ENCODE results near the gene MED29.

MED29 gene

DNA sequence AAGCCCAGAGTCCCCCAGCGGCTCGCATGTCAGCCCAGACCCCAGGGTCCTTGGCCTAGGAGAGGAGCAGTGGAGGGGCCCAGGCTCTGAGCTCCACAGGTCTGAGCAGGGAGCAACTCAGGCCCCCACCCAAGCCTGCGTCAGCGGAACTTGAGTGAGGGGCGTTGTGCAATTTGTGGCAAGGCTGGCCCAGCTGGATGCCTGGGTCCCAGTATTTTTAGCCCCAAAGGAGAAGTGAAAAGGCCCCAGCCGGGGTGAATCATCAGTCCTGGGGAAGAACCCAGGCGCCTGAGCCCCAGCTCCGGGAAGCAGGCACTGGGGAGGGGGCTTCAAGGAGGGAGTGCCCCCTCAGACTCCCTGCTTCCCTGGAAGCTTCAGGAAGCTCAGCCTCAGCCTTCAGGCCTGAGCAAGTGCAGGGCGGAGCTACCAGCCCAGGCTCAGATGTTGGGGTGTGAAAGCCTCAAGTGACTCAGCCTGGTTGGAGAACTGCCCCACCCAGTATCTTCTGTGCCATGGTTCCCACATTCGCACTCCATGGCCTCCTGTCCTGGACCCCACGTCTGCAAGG lies 7.2 kb downstream of the MED29 start:
- no peak for DNase-seq (ENCODE audit: low read depth in 2 of 2)

DNA sequence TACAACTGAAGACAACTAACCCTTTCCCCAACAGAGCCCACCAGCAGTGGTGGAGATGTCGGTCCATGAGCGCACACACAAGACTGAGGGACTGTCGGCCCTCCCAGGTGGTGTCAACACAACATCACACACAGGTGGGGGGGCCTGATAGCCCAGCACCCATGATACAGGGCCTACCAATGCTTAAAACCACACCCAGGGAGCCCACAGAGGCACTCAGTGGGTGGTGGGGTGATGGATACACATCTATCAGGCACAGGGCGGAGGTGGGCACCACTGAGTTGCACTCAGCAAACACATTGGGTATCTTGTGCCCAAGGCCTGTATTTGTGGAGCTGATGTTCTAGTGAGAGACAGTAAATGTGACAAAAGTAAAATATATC lies 8.5 kb downstream of the MED29 start:
- DNase-seq (ENCODE audit: low read depth in 2 of 2): no peak

DNA sequence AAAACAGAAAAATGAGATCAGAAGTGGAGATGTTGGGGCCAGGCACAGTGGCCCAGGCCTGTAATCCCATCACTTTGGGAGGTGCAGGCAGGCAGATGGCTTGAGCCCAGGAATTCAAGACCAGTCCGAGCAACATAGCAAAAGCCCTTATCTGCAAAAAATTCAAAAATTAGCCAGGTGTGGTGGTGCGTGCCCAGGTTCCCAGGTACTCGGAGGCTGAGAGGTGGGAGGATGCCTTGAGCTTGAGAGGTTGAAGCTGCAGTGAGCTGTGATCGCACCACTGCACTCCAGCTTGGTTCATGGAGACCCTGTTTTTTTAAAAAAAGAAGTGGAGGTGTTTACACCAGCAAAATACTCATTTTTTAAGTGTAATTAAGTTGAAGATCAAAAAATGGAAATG lies 8.9 kb downstream of the MED29 start:
- DNase-seq (ENCODE audit: low read depth in 2 of 2): no peak

DNA sequence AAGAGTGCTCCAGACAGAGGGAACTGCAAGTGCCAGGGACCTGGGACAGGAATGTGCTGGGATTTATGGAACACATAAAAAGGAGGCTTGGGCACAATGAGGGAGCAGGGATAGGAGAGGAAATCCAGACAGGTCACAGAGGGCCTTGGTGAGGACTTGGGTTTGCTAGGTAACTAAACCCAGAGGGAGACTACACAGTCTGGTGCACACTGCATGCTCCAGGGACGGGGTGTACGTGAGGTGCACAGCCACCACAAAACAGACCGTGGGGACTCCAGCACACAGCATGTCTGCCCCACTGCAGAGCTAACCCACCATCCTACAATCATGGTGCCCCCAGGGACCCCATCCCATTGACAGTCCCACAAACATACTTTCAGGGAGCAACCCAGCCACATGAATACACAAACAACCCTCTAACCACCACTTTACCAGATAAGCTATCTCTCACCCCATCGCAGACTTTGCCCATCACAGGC lies 9.9 kb downstream of the MED29 start:
- DNase-seq (ENCODE audit: low read depth in 2 of 2): no peak

DNA sequence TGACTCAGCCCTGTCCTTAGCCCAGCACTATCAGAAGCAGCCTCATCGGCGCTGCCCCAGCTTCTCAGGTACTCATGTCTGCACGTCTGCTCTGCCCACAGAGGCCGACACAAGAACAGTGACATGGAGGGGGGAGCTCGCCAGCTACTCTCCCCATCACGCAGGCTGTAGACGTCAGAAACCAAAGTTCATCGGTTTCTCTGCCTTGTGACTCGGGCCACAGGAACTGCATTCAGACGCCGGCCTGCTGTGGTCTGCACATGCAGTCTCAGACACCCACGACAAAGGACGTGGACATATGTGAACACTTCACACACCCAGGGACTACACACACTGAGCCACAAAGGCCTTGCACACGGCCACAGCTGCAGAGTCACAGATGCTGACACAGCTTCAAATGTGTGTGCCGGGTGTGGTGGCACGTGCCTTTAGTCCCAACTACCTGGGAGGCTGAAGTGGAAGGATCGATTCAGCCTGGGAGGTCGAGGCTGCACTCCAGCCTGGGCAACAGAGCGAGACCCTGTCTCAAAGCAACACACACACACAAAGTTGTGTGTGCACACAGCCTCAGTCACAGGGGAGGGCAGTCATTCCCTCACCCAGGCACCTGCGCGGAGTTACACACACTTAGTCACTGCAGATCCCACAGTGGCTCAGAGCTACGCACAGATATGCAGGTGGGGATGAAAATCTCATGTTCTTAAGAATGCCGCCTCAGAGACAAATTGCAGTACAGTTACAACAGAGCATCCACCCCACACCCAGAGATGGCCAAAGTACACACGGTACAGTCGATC lies 10.6 kb downstream of the MED29 start:
- DNase-seq (ENCODE audit: low read depth in 2 of 2): no peak

GRCh38 chr19:39402346-39403300 lies 11.4 kb downstream of the MED29 start:
- DNase-seq (ENCODE audit: low read depth in 2 of 2): peak; percentile 81 to 83

DNA sequence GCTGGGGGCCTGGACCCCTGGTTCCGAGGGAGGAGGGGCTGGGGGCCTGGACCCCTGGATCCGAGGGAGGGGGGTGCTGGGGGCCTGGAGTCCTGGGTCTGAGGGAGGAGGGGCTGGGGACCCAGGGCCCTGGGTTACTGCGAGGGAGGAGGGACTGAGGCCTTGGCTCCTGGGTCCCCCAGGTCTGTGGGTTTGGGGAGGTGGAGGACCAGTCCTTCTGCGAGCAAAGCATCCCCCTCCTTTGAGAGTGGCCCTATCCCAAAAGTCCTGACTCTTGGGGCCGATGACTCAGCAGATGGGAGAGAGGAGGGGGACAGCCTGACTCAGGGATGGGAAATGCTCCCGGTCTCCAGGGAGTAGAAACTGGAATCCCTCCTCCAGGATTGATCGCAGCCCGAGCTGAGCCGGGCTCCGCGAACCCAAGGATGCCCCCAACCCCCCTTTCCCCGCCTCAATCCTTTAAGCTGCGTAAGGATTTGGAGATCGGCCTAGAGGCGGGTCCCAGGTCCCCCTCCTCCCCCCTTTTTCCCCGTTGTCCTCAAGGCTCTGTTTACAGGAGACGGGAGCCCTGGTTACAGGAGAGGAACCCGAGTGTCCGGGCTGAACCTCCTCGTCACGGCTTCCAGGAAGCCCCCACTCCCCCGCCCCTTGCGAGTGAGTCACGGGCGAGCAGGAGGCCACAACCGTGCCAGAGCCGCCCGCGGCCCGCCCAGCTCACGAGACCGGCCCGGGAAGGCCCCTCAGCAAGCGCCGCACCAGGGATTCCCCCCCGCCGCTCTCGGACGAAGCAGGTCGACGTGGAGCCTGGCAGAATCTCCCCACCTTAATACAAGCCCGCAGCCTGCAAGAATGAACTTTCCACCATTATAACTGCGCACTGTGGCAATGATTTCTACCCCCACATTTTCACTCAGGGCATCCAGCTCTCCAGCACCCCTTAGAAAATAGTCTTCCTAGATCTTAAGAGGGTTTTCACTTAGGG lies 12.4 kb downstream of the MED29 start:
- DNase-seq (ENCODE audit: low read depth in 2 of 2): peak; percentile 99 to 100

DNA sequence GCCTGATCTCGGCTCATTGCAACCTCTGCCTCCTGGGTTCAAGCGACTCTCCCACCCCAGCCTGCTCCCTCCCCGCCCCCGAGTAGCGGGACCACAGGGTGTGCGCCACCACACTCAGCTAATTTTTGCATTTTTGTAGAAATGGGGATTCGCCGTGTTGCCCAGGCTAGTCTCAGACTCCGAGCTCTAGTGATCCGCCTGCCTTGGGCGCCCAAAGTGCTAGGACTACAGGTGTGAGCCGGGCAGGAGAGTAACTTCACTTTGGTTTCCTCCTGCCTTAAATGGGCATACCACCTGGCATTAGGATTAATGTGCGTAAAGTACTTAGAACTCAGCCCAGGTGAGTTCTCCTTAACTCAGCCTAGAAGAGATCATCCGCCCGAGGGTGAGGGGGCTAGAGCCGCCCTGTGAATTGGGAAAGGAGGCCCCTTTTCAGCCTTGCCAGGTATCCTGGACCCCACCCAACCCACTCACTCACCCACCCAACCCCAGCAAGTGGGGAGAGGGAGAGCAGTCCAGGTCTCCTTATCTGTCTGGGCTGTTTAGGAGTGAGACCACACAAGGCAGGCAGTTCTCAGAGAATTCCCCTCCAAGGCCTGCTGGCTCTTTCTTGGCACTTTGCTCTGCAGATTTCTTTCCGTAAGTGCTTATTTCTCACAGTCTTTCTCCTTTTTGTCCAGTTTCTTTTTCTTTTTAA lies 14.2 kb downstream of the MED29 start:
- DNase-seq (ENCODE audit: low read depth in 2 of 2): no peak

GRCh38 chr19:39405958-39406655 lies 14.9 kb downstream of the MED29 start:
- DNase-seq (ENCODE audit: low read depth in 2 of 2): no peak

GRCh38 chr19:39406656-39407409 lies 15.7 kb downstream of the MED29 start, which contains the start of gene ZFP36:
TSS of gene ZFP36 (plus strand) at chr19:39406847. CDS start at chr19:39406905, 58 bp downstream.
- peak in 1 of 2 experiments; percentile 67 for DNase-seq (ENCODE audit: low read depth in 2 of 2)

GRCh38 chr19:39407410-39407659 lies 16.2 kb downstream of the MED29 start:
- DNase-seq (ENCODE audit: low read depth in 2 of 2): no peak

- DNase-seq (ENCODE audit: low read depth in 2 of 2): no peak
Observed at GRCh38 chr19:39407660-39408391, 16.6 kb downstream of the MED29 start.

GRCh38 chr19:39408392-39409207 lies 17.4 kb downstream of the MED29 start:
- DNase-seq (ENCODE audit: low read depth in 2 of 2): no peak

DNA sequence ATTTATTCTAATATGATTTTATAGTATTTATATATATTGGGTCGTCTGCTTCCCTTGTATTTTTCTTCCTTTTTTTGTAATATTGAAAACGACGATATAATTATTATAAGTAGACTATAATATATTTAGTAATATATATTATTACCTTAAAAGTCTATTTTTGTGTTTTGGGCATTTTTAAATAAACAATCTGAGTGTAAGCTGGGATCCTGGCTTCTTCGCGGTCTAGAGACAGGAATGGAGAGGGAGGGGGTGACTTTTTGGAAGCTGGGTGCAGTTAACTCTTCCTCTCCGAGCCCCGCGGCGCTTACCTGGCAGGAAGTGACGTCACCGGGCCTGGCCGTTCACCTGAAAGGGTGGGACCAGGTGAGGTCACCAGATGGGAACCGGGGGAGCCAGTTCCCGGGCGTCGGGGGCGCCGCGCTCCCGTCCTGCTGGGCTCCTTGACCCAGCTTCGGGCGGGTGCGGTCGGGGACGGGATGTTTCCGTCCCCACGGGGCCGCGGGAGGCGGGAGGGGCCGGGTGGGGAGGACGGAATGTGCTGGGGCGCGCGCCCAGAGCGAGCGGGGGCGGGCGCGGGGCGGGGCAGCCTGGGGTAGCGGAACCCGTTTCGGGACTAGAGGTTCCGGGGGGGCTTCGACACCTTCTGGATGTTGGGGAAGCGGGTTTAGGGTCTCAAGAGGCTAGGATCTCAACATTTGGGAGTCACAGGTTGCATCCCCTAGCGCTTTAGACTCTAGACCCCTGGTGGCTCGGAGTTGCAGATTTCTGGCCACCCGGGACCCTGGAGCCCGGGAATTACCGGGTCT lies 18.2 kb downstream of the MED29 start:
- DNase-seq (ENCODE audit: low read depth in 2 of 2): no peak

- DNase-seq (ENCODE audit: low read depth in 2 of 2): no peak
Observed at GRCh38 chr19:39410017-39410830, 19.0 kb downstream of the MED29 start.

- no peak for DNase-seq (ENCODE audit: low read depth in 2 of 2)
Observed at GRCh38 chr19:39410831-39411080, 19.6 kb downstream of the MED29 start.
